ENCODE measurements around the gene TBCD.

The TBCD gene

GRCh38 chr17:82869536-82869935 lies 117.7 kb downstream of the TBCD start:
- DNase-seq (ENCODE audit: low read depth in 2 of 2) = no peak

- no peak for DNase-seq (ENCODE audit: low read depth in 2 of 2)
Measured at GRCh38 chr17:82870091-82870491, 118.2 kb downstream of the TBCD start.

GRCh38 chr17:82870541-82870940 lies 118.7 kb downstream of the TBCD start:
- no peak for DNase-seq (ENCODE audit: low read depth in 2 of 2)

- DNase-seq (ENCODE audit: low read depth in 2 of 2) = no peak
Measured at GRCh38 chr17:82871056-82871775, 119.4 kb downstream of the TBCD start.

- no peak for DNase-seq (ENCODE audit: low read depth in 2 of 2)
Measured at GRCh38 chr17:82871776-82872561, 120.1 kb downstream of the TBCD start.

- DNase-seq (ENCODE audit: low read depth in 2 of 2) = no peak
Measured at GRCh38 chr17:82872591-82873520, 121.0 kb downstream of the TBCD start.

GRCh38 chr17:82873521-82873920 lies 121.7 kb downstream of the TBCD start:
- DNase-seq (ENCODE audit: low read depth in 2 of 2) = no peak

GRCh38 chr17:82874011-82874835 lies 122.4 kb downstream of the TBCD start:
- no peak for DNase-seq (ENCODE audit: low read depth in 2 of 2)

GRCh38 chr17:82875407-82875856 lies 123.6 kb downstream of the TBCD start:
- DNase-seq (ENCODE audit: low read depth in 2 of 2) = no peak

- no peak for DNase-seq (ENCODE audit: low read depth in 2 of 2)
Measured at GRCh38 chr17:82876149-82876548, 124.3 kb downstream of the TBCD start.

- DNase-seq (ENCODE audit: low read depth in 2 of 2) = no peak
Measured at GRCh38 chr17:82876602-82877379, 124.9 kb downstream of the TBCD start.

- no peak for DNase-seq (ENCODE audit: low read depth in 2 of 2)
Measured at GRCh38 chr17:82878527-82878926, 126.7 kb downstream of the TBCD start.

GRCh38 chr17:82879241-82879640 lies 127.4 kb downstream of the TBCD start:
- DNase-seq (ENCODE audit: low read depth in 2 of 2) = no peak

GRCh38 chr17:82880620-82881323 lies 128.9 kb downstream of the TBCD start:
- no peak for DNase-seq (ENCODE audit: low read depth in 2 of 2)

- no peak for DNase-seq (ENCODE audit: low read depth in 2 of 2)
Measured at GRCh38 chr17:82881324-82881823, 129.5 kb downstream of the TBCD start.

GRCh38 chr17:82881900-82882714 lies 130.2 kb downstream of the TBCD start:
- no peak for DNase-seq (ENCODE audit: low read depth in 2 of 2)

- peak; percentile 47 to 52 for DNase-seq (ENCODE audit: low read depth in 2 of 2)
Measured at GRCh38 chr17:82882715-82883418, 131.0 kb downstream of the TBCD start.

- DNase-seq (ENCODE audit: low read depth in 2 of 2) = no peak
Measured at GRCh38 chr17:82883419-82884031, 131.7 kb downstream of the TBCD start.

All from activated CD8-positive, alpha-beta memory T cell treated with anti-CD3 and anti-CD28 coated beads for 4 hours (primary cell).